B cell (primary cell): ENCODE data around the gene SGCG. TPM values are rescaled to one million over a fixed set of nuclear protein-coding genes. Genes with fewer than 3 reads are reported as not detected.

Experiments
- ATAC-seq: fragments of 200-7000 bp; cut with Tn5 transposase; one replicate; pipeline ENCODE4 v1.10.0; 2021; ENCODE audit warnings: low read depth, mild to moderate bottlenecking, moderate number of reproducible peaks, moderate library complexity
- CTCF ChIA-PET: fragments of 350-600 bp; sonication (Branson Sonifier 250); formaldehyde crosslinking; loops from one replicate; lab custom pipeline; 2021; ENCODE audit warnings: antibody characterized with exemption, inconsistent platforms; lab: Charles Lee
- POLR2A ChIA-PET: fragments of 350-600 bp; sonication (Branson Sonifier 250); formaldehyde crosslinking; loops from one replicate; lab custom pipeline; 2021; ENCODE audit warnings: antibody characterized with exemption; lab: Charles Lee
- DNase-seq: peaks from one replicate; pipeline ENCODE4 v3.0.0; 2013
- H2AFZ ChIP-seq: 2 replicates; pipeline ENCODE4 v1.6.1; 2012; ENCODE audit warnings: mild to moderate bottlenecking, low read depth, low read length; ENCODE audit not compliant: insufficient read depth, poor library complexity, severe bottlenecking
- H3K27ac ChIP-seq, 2 donors: 1 replicate in 1 of 2; 2 replicates in 1 of 2; pipeline ENCODE4 v1.5.1; 2012 to 2013; ENCODE audit warnings: low read length in 2 of 2, mild to moderate bottlenecking in 2 of 2, moderate library complexity in 1 of 2
- H3K27me3 ChIP-seq, 4 experiments: fragments of 200-600 bp in 1 of 4; sonication (generic) in 1 of 4; replicated peaks in 1 of 4; 1 replicate in 2 of 4; 2 replicates in 2 of 4; pipeline versions ENCODE4 v1.6.1 to v1.7.0; 2013 to 2016; ENCODE audit warnings: low read length in 3 of 4, mild to moderate bottlenecking in 2 of 4, mixed read lengths in 1 of 4, moderate library complexity in 1 of 4; ENCODE audit not compliant: insufficient read depth in 4 of 4, control insufficient read depth in 3 of 4; ENCODE audit errors: control extremely low read depth in 1 of 4
- H3K36me3 ChIP-seq, 2 experiments: replicated peaks in 1 of 2; 1 replicate in 1 of 2; 2 replicates in 1 of 2; pipeline versions ENCODE4 v1.6.1 to v1.7.1; 2013; ENCODE audit warnings: low read length in 1 of 2; ENCODE audit not compliant: insufficient read depth in 2 of 2, control insufficient read depth in 1 of 2; ENCODE audit errors: control extremely low read depth in 1 of 2, extremely low read depth in 1 of 2
- H3K4me1 ChIP-seq, 2 donors: fragments of 200-600 bp in 1 of 2; sonication (generic) in 1 of 2; 1 replicate in 1 of 2; 2 replicates in 1 of 2; pipeline versions ENCODE4 v1.5.1 to v1.6.1; 2013 to 2017; ENCODE audit warnings: low read length in 2 of 2; ENCODE audit not compliant: control insufficient read depth in 2 of 2, insufficient read depth in 2 of 2
- H3K4me2 ChIP-seq: replicated peaks from 2 replicates; pipeline ENCODE3; 2012; ENCODE audit warnings: mild to moderate bottlenecking, low read depth, low read length; ENCODE audit not compliant: poor library complexity, severe bottlenecking
- H3K4me3 ChIP-seq, 5 experiments: fragments of 200-600 bp in 1 of 5; sonication (generic) in 1 of 5; 1 replicate in 3 of 5; 2 replicates in 2 of 5; pipeline versions ENCODE4 v1.5.1 to v1.7.0; 2011 to 2016; ENCODE audit warnings: low read length in 4 of 5, mild to moderate bottlenecking in 4 of 5, low read depth in 2 of 5, control low read depth in 1 of 5, moderate library complexity in 1 of 5; ENCODE audit not compliant: insufficient read depth in 1 of 5; ENCODE audit errors: control extremely low read depth in 1 of 5, extremely low read depth in 1 of 5
- H3K79me2 ChIP-seq: fragments of 200-600 bp; sonication (generic); one replicate; pipeline ENCODE4 v1.6.0; 2016; ENCODE audit warnings: low read length; ENCODE audit not compliant: control insufficient read depth, insufficient read depth
- H3K9ac ChIP-seq: fragments of 200-600 bp; sonication (generic); 2 replicates; pipeline ENCODE4 v1.6.1; 2017; ENCODE audit warnings: mild to moderate bottlenecking, low read length, moderate library complexity
- H3K9me3 ChIP-seq, 3 donors: one replicate each; pipeline versions ENCODE4 v1.6.1 to v1.7.1; 2013; ENCODE audit warnings: low read length in 2 of 3; ENCODE audit not compliant: control insufficient read depth in 2 of 3, insufficient read depth in 1 of 3; ENCODE audit errors: control extremely low read depth in 1 of 3
- H4K20me1 ChIP-seq: 2 replicates; pipeline ENCODE4 v1.6.0; 2012; ENCODE audit warnings: mild to moderate bottlenecking, low read length; ENCODE audit not compliant: insufficient read depth, control insufficient read depth, poor library complexity, severe bottlenecking
- H3K27ac Mint-ChIP-seq: one replicate; pipeline ENCODE4 v1.8.0; 2021; ENCODE audit warnings: mixed read lengths
- H3K27me3 Mint-ChIP-seq: one replicate; pipeline ENCODE4 v1.8.0; 2021; ENCODE audit warnings: mixed read lengths
- H3K4me1 Mint-ChIP-seq: one replicate; pipeline ENCODE4 v1.8.0; 2021; ENCODE audit warnings: mixed read lengths
- H3K4me3 Mint-ChIP-seq: one replicate; pipeline ENCODE4 v1.8.0; 2021; ENCODE audit warnings: mixed read lengths
- H3K9me3 Mint-ChIP-seq: one replicate; pipeline ENCODE4 v1.8.0; 2022; ENCODE audit warnings: mixed read lengths; ENCODE audit not compliant: insufficient read depth
- CTCF ChIP-seq: fragments of 200-600 bp; IDR thresholded peaks from one replicate; pipeline ENCODE4 v1.8.0; 2022; ENCODE audit warnings: antibody characterized with exemption, mild to moderate bottlenecking
- EZH2 ChIP-seq: IDR thresholded peaks from 2 replicates; pipeline ENCODE4 v1.6.1; 2012; ENCODE audit warnings: borderline replicate concordance, low read depth, mild to moderate bottlenecking, moderate library complexity, low read length; ENCODE audit not compliant: insufficient read depth, poor library complexity, severe bottlenecking
- WGBS: methylation state at CpG from one replicate; pipeline ENCODE4 v1.1.5; 2013; ENCODE audit warnings: missing lambda C conversion rate; ENCODE audit not compliant: insufficient coverage; 5-methylcytosine and 5-hydroxymethylcytosine counted together
- intact Hi-C: fragments of 100-400 bp; cut with micrococcal nuclease; formaldehyde crosslinking; loops from one replicate; pipeline ENCODE4 v1.10.0; 2022
- polyA plus RNA-seq: library from polyadenylated mRNA; depleted of rRNA; stranded (reverse); fragments of >200 nt; gene quantifications from 2 replicates; pipeline ENCODE4 v1.2.3, GENCODE V29; 2012
- total RNA-seq, 2 donors: library from RNA; stranded (reverse); fragments of 120-200 nt in 1 of 2; gene quantifications; 1 replicate in 1 of 2; 2 replicates in 1 of 2; pipeline versions ENCODE4 v1.2.3 to v1.2.4, GENCODE V29; 2013 to 2022

SGCG gene
- total and polyA plus RNA-seq, 2 donors (not counting 1 experiment from before 2014, with no cell fraction given), result not detected

DNA sequence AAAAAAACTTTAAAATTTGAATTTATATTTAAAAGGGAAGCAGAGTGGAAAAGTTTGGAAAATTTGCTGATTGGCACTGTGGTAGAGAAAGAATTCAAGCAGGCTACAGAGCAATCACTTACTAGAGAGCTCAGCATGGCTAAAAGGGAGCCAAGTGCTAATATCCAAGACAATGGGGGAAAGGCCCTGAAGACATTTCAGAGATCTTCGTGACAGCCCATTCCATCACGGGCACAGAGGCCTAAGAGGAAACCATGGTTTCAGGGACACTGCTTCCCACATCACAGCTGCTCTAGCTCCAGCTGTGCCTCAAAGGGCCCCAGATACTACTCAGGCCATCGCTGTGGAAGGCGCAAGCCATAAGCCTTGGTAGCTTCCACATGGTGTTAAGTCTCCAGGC, 73.7 kb downstream of the SGCG start:
- H3K9me3 Mint-ChIP-seq, result peaks cover 7% of the 10 kb centered on the region
- intact Hi-C loops, result no loop called here
- H3K4me3 Mint-ChIP-seq, result no peak overlapping the region
- CTCF ChIA-PET, result no interaction called here
- no peaks in the 10 kb centered on the region for H3K36me3 ChIP-seq
- peaks cover 0 to 5% (median 0%) of the 10 kb centered on the region in 3 donors for H3K9me3 ChIP-seq
- DNase-seq (no peak), ATAC-seq (no peak)
- no peak for TF ChIP-seq CTCF
- TF ChIP-seq EZH2, result no peak
- H2AFZ ChIP-seq, result no peak overlapping the region
- no peak overlapping the region for H3K4me2 ChIP-seq
- H3K4me1 Mint-ChIP-seq, result no peaks in the 10 kb centered on the region
- no peak overlapping the region for H3K4me3 ChIP-seq
- H3K27ac Mint-ChIP-seq, result no peak overlapping the region
- H3K79me2 ChIP-seq, result no peaks in the 10 kb centered on the region
- H3K4me1 ChIP-seq, result no peaks in the 10 kb centered on the region
- H3K27ac ChIP-seq, result no peak overlapping the region
- no peak overlapping the region for H3K9ac ChIP-seq
- H3K27me3 ChIP-seq, result no peaks in the 10 kb centered on the region
- WGBS, result 95% methylated on average over 4 of the region's 4 CpGs
- H4K20me1 ChIP-seq, result no peaks in the 10 kb centered on the region
- POLR2A ChIA-PET, result no interaction called here
- H3K27me3 Mint-ChIP-seq, result peaks cover 7% of the 10 kb centered on the region

DNA sequence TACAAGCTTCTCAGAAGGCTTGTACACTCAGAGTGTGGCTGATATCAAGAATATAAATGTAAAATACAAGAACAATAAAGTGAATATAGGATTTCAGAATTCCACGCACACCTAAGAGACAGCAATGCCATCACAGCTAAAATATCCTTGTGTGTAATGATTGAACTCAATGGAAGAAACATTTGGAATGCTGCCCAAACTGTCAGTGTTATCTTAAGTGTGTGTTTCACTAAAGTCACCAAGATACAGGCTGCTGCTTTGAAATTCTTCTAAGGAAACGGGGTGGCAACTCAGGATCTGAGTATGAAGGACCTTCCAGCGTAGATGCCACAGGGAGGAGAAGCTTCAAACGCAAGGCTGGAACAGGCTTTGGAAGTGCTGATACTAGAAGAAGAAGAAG, 86.8 kb downstream of the SGCG start:
- no peak overlapping the region for H3K9ac ChIP-seq
- no peaks in the 10 kb centered on the region for H3K79me2 ChIP-seq
- H3K27ac ChIP-seq, result no peak overlapping the region
- Mint-ChIP-seq H3K27ac (no peak overlapping the region), H3K9me3 (no peaks in the 10 kb centered on the region), H3K27me3 (peaks cover 4% of the 10 kb centered on the region), H3K4me1 (peaks cover 3% of the 10 kb centered on the region), H3K4me3 (no peak overlapping the region)
- ChIA-PET CTCF (no interaction called here), POLR2A (no interaction called here)
- no peaks in the 10 kb centered on the region for H3K4me1 ChIP-seq
- DNase-seq, result no peak
- no peak overlapping the region for H3K4me2 ChIP-seq
- H3K9me3 ChIP-seq, result no peaks in the 10 kb centered on the region
- ATAC-seq, result no peak
- intact Hi-C loops, result no loop called here
- no peak overlapping the region for H3K4me3 ChIP-seq
- TF ChIP-seq EZH2 (no peak), CTCF (no peak)
- no peak overlapping the region for H2AFZ ChIP-seq
- H3K36me3 ChIP-seq, result no peaks in the 10 kb centered on the region
- WGBS, result 93% methylated on average over 2 of the region's 4 CpGs
- H3K27me3 ChIP-seq, result no peaks in the 10 kb centered on the region
- no peaks in the 10 kb centered on the region for H4K20me1 ChIP-seq
